HL-60 (cell line): ENCODE results near the gene KIAA0586.

Experiments
- CTCF ChIP-seq: IDR thresholded peaks from one replicate; pipeline ENCODE4 v1.5.1; 2011; ENCODE audit warnings: low read length, control low read depth, inconsistent platforms; ENCODE audit not compliant: insufficient read depth
- SPI1 ChIP-seq: IDR thresholded peaks from 2 replicates; pipeline ENCODE4 v1.6.1; 2012; ENCODE audit warnings: low read depth, mild to moderate bottlenecking, borderline replicate concordance

GRCh38 chr14:58572473-58572853 lies 144.9 kb downstream of the KIAA0586 start:
- TF ChIP-seq CTCF (no peak), SPI1 (no peak)
